ENCODE data around the gene AGTPBP1. TPM values are rescaled to one million over a fixed set of nuclear protein-coding genes. Genes with fewer than 3 reads are reported as not detected.

Gene AGTPBP1
- total and polyA plus RNA-seq, 3 experiments from 2014 or later: 27.5 to 35.5 (median 30.2) TPM

DNA sequence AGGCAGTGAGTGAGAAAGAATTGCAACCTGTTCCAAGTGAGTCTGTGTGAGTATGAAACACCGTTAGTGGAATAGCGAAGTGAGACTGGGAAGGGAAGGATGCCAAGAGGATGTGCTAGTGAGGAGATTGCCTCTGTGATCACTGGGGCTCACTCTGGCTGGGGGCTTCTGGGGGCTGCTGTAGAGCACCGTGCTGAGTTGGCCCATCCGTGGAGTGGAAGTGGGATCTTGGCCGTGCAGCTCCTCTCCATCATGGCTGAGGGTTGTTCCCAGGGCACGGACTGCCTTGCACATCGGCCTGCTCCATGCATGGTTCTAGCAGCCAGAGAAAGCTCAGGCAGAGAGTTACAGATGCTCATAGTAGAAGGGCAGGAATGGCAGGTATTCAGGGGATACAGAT lies 236.1 kb downstream of the AGTPBP1 start:
- DNase-seq: no peak
- H3K9me3 ChIP-seq (ENCODE audit: low read length): no peaks in the 10 kb centered on the region
- no peaks in the 10 kb centered on the region for H3K27me3 ChIP-seq (ENCODE audit: insufficient read depth, low read length, poor library complexity, severe bottlenecking)
- Mint-ChIP-seq H3K4me1 (peaks cover 0 to 5% (median 4%) of the 10 kb centered on the region in 3 donors), H3K9me3 (no peaks in the 10 kb centered on the region), H3K27me3 (peaks cover 7 to 21% of the 10 kb centered on the region in 2 donors), H3K36me3 (no peaks in the 10 kb centered on the region), H3K4me3 (no peak overlapping the region), H3K27ac (no peak overlapping the region)
- ChIA-PET POLR2A (no interaction called here), CTCF (no interaction called here)
- H3K36me3 ChIP-seq (ENCODE audit: insufficient read depth, low read length): no peaks in the 10 kb centered on the region
- H3K27ac ChIP-seq (ENCODE audit: low read depth, low read length): no peak overlapping the region
- no peak overlapping the region for H3K4me3 ChIP-seq (ENCODE audit: low read length)
- H3K4me1 ChIP-seq (ENCODE audit: insufficient read depth, low read length): no peaks in the 10 kb centered on the region

- peaks cover 0 to 5% (median 4%) of the 10 kb centered on the region in 3 donors for H3K4me1 Mint-ChIP-seq
- H3K27me3 ChIP-seq (ENCODE audit: insufficient read depth, low read length, poor library complexity, severe bottlenecking): no peaks in the 10 kb centered on the region
- H3K27ac ChIP-seq (ENCODE audit: low read depth, low read length): no peak overlapping the region
- no peaks in the 10 kb centered on the region for H3K9me3 ChIP-seq (ENCODE audit: low read length)
- no peaks in the 10 kb centered on the region for H3K4me1 ChIP-seq (ENCODE audit: insufficient read depth, low read length)
- peaks cover 9 to 27% of the 10 kb centered on the region in 2 donors for H3K27me3 Mint-ChIP-seq
- CTCF ChIA-PET: interaction anchor here (0.9 to 1.0 kb wide), 2 partner anchors 9 to 13 kb away, joined by 3 to 4 read pairs; no protein-coding TSS in a partner anchor
- H3K36me3 ChIP-seq (ENCODE audit: insufficient read depth, low read length): no peaks in the 10 kb centered on the region
- no peak overlapping the region for H3K4me3 ChIP-seq (ENCODE audit: low read length)
- no peak for DNase-seq
- H3K27ac Mint-ChIP-seq: no peak overlapping the region
- H3K9me3 Mint-ChIP-seq: peaks cover 0 to 12% (median 3%) of the 10 kb centered on the region in 5 donors
- no peak overlapping the region for H3K4me3 Mint-ChIP-seq
- H3K36me3 Mint-ChIP-seq: no peaks in the 10 kb centered on the region
- POLR2A ChIA-PET: no interaction called here
Observed at GRCh38 chr9:85502815-85503655, 238.7 kb downstream of the AGTPBP1 start.

- Mint-ChIP-seq H3K4me1 (peaks cover 0 to 5% (median 4%) of the 10 kb centered on the region in 3 donors), H3K4me3 (no peak overlapping the region), H3K27ac (no peak overlapping the region), H3K36me3 (no peaks in the 10 kb centered on the region), H3K27me3 (peaks cover 5 to 21% of the 10 kb centered on the region in 2 donors), H3K9me3 (peaks cover 0 to 16% (median 3%) of the 10 kb centered on the region in 5 donors)
- Histone ChIP-seq H3K27me3 (ENCODE audit: insufficient read depth, low read length, poor library complexity, severe bottlenecking) (no peaks in the 10 kb centered on the region), H3K4me1 (ENCODE audit: insufficient read depth, low read length) (no peaks in the 10 kb centered on the region), H3K9me3 (ENCODE audit: low read length) (no peaks in the 10 kb centered on the region), H3K27ac (ENCODE audit: low read depth, low read length) (no peak overlapping the region), H3K36me3 (ENCODE audit: insufficient read depth, low read length) (no peaks in the 10 kb centered on the region), H3K4me3 (ENCODE audit: low read length) (no peak overlapping the region)
- ChIA-PET POLR2A (no interaction called here), CTCF (no interaction called here)
- no peak for DNase-seq
Observed at GRCh38 chr9:85501882-85502281, 239.9 kb downstream of the AGTPBP1 start.

GRCh38 chr9:85501456-85501855 lies 240.3 kb downstream of the AGTPBP1 start:
- H3K4me3 ChIP-seq (ENCODE audit: low read length): no peak overlapping the region
- POLR2A ChIA-PET: no interaction called here
- CTCF ChIA-PET: no interaction called here

More at GRCh38 chr9:85501456-85501855, 240.3 kb downstream of the AGTPBP1 start:
- no peak overlapping the region for H3K4me3 Mint-ChIP-seq
- no peaks in the 10 kb centered on the region for H3K36me3 Mint-ChIP-seq
- no peaks in the 10 kb centered on the region for H3K36me3 ChIP-seq (ENCODE audit: insufficient read depth, low read length)
- H3K27me3 Mint-ChIP-seq: peaks cover 5 to 23% of the 10 kb centered on the region in 2 donors
- H3K27me3 ChIP-seq (ENCODE audit: insufficient read depth, low read length, poor library complexity, severe bottlenecking): no peaks in the 10 kb centered on the region
- peaks cover 0 to 16% (median 3%) of the 10 kb centered on the region in 5 donors for H3K9me3 Mint-ChIP-seq
- peaks cover 0 to 5% (median 4%) of the 10 kb centered on the region in 3 donors for H3K4me1 Mint-ChIP-seq
- no peak for DNase-seq
- H3K27ac Mint-ChIP-seq: no peak overlapping the region
- H3K9me3 ChIP-seq (ENCODE audit: low read length): no peaks in the 10 kb centered on the region
- H3K4me1 ChIP-seq (ENCODE audit: insufficient read depth, low read length): no peaks in the 10 kb centered on the region
- H3K27ac ChIP-seq (ENCODE audit: low read depth, low read length): no peak overlapping the region

Other genes with a start within 250 kb of the AGTPBP1 start
- 10 to 100 TPM; 32.8 to 34.1 TPM for gene NAA35, start 199.2 kb upstream of the AGTPBP1 start, total RNA-seq
- 13.5 TPM for gene NAA35, start 199.2 kb upstream of the AGTPBP1 start, polyA plus RNA-seq